GM18909 (cell line): ENCODE results near the gene SYPL1.

ENCODE experiments used
- ATAC-seq: cut with Tn5 transposase; IDR thresholded peaks from one replicate; pipeline ENCODE4 v1.9.1; 2021; ENCODE audit warnings: mild to moderate bottlenecking; ENCODE audit not compliant: unreplicated experiment, poor library complexity

The SYPL1 gene

GRCh38 chr7:106124186-106124585 is 12.1 kb upstream of the SYPL1 start:
- no peak for ATAC-seq

- no peak for ATAC-seq
Observed at GRCh38 chr7:106122713-106123112, 10.6 kb upstream of the SYPL1 start.

- no peak for ATAC-seq
Observed at GRCh38 chr7:106121189-106121810, 9.2 kb upstream of the SYPL1 start.

GRCh38 chr7:106120500-106120899 is 8.4 kb upstream of the SYPL1 start:
- ATAC-seq = no peak

GRCh38 chr7:106119719-106120118 is 7.6 kb upstream of the SYPL1 start:
- ATAC-seq = no peak

GRCh38 chr7:106117786-106118544 is 5.9 kb upstream of the SYPL1 start:
- no peak for ATAC-seq

- ATAC-seq = no peak
Observed at GRCh38 chr7:106116161-106116704, 4.1 kb upstream of the SYPL1 start.

- ATAC-seq = no peak
Observed at GRCh38 chr7:106114716-106115383, 2.7 kb upstream of the SYPL1 start.

GRCh38 chr7:106112972-106113421 is 885 bp upstream of the SYPL1 start:
- no peak for ATAC-seq

GRCh38 chr7:106111655-106112117 is 426 bp downstream of the SYPL1 start:
- peak; percentile 45 for ATAC-seq

- ATAC-seq = no peak
Observed at GRCh38 chr7:106110885-106111654, 1.0 kb downstream of the SYPL1 start.

GRCh38 chr7:106110238-106110560 is 1.9 kb downstream of the SYPL1 start:
- no peak for ATAC-seq

- no peak for ATAC-seq
Observed at GRCh38 chr7:106109521-106110237, 2.4 kb downstream of the SYPL1 start.

- no peak for ATAC-seq
Observed at GRCh38 chr7:106108991-106109390, 3.1 kb downstream of the SYPL1 start.

GRCh38 chr7:106104721-106105260 is 7.3 kb downstream of the SYPL1 start:
- no peak for ATAC-seq

GRCh38 chr7:106102387-106102966 is 9.6 kb downstream of the SYPL1 start:
- no peak for ATAC-seq

GRCh38 chr7:106101726-106102125 is 10.4 kb downstream of the SYPL1 start:
- ATAC-seq = no peak

GRCh38 chr7:106100863-106101629 is 11.1 kb downstream of the SYPL1 start:
- ATAC-seq = no peak
